ENCODE results near the gene CCDC154.
"Not testable (repeated sequence)": the region's sequence is repeated elsewhere in the genome, so short reads cannot be mapped to it uniquely, and the experiment has no call there.

CCDC154 gene

DNA sequence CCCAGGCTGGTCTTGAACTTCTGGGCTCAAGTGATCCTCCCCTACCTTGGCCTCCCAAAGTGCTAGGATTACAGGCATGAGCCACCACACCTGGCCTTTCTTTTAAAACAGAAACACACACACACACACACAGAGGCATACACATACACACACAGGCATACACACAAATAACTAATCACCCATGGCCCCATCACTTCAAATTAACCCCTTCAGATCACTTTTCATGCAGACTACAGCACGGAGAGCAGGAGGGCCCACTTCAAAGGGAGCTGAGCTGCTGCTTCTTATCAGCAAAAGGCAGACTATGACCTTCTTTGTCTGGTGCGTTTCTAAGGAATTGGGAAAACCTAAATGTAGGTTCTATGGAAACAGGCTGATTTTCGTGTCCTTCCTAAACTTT lies 28.6 kb upstream of the CCDC154 start:
- DNase-seq (ENCODE audit: low read depth in 2 of 2) = no peak

DNA sequence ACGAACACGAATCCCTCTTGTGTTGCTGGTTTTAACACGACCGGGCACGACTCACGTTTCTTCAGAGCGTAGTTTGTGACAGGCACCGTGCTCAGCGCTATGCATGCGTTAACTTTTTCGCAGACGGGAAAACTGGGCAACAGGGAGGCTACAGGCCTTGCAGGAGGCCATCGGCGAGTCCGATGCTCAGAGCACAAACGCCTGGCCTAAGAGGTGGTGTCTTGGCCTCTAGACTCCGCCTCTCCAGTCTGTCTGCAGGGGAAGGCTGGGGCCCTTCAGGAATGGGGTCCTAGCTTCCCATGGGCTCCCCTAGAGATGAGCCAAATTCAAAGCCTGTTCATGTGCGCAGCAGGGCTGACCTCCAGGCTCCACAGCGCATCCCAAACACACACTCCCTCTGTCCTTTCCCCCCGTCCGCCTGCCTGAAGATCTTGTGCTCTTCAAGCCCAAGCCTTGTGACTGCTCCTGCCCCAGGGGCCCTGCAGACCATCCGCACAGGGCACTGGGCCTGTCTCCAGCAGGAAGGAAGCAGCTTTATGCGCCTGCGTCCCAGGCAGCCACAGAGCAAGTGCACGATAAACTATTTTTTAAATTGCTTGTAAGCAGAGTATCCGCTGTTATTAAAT lies 27.3 kb upstream of the CCDC154 start:
- DNase-seq (ENCODE audit: low read depth in 2 of 2) = no peak

DNA sequence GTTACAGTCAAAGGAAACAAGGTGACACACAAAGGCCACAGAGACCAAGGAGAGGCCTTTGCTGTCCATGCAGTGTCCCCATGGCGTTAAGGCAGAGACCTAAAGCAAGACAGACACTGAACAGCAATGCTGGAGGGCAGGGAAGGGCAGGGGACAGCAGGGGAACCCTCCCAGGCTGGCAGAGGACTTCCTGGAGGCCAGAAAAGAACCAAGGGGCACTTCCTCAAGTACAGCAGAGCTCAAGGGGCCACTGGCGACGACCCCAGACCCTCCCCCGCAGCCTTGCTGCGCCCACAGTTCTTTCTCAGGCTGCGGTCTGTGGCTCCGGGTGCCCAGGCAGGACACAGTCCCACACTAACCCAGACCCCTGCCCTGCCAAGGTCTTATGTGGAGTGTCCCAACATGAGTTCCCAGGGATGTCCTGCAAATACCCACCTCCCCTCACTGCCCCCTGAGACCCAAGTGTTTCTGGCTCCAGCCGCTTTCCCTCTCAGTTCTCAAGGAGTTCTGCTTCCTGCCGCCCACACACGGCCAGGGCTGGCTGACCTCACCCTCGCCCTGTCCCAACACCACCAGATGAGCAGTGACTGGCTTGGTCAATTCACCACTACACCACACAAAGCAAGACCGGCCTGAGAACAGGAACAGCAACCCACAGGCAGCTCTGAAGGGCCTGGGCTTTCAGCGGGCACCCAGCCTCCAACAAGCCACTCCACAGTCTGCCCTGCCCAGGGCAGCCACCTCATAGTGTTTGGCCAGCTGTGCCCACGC lies 26.3 kb upstream of the CCDC154 start:
- no peak for DNase-seq (ENCODE audit: low read depth in 2 of 2)

DNA sequence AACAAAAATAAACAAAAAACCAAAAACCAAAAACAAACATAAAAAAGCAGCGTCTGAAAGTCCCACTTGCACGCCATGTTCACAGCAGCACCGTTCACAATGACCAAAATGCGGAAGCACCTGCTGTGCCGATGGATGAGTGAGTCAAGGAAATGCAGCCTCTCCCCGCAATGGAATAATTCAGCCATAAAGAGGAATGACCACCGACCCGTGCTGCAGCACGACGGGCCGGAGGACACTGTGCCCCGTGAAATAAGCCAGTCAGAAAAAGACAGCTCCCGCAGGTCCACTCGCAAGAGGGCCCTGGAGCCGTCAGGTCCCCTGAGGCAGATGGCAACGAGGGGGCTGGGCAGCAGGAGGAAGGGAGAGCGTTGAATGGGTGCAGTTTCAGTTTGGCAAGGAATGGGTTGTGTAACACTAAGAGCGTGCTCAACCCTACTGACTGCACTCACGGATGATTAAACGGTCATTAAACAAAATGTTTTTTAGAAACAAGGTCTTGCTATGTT lies 25.4 kb upstream of the CCDC154 start:
- DNase-seq (ENCODE audit: low read depth in 2 of 2) = no peak

DNA sequence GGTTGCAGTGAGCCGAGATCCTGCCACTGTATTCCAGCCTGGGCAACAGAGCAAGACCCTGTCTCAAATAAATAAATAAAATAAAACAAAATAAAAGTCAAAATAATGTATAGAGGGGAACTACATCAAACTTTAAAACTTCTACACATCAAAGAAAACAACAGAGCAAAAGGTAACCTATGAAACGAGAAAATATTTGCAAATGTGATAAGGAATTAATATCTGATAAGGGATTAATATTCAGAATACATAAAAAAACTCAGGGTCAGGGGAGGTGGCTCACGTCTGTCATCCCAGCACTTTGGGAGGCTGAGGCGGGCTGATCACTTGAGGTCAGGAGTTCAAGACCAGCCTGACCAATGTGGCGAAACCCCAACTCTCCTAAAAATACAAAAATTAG lies 24.8 kb upstream of the CCDC154 start:
- not testable (repeated sequence) for DNase-seq (ENCODE audit: low read depth in 2 of 2)

DNA sequence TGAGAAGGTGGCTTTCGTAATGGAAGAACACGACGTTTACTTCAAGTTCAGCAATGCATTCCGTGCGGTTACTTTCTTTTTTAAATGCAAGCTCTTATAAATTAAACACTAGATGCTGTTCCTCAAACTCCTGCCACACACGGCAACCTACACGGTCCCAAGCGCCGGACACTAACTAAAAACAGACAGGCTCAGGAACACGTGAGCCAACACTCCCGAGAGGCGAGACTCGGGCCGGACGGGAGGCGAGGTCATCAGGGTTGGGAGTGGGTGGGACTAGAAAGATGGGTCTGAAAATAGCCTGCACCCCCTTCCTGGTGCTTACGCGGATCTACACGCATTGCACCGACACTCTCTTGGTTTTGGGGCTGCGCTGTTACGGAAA lies 24.1 kb upstream of the CCDC154 start:
- no peak for DNase-seq (ENCODE audit: low read depth in 2 of 2)

DNA sequence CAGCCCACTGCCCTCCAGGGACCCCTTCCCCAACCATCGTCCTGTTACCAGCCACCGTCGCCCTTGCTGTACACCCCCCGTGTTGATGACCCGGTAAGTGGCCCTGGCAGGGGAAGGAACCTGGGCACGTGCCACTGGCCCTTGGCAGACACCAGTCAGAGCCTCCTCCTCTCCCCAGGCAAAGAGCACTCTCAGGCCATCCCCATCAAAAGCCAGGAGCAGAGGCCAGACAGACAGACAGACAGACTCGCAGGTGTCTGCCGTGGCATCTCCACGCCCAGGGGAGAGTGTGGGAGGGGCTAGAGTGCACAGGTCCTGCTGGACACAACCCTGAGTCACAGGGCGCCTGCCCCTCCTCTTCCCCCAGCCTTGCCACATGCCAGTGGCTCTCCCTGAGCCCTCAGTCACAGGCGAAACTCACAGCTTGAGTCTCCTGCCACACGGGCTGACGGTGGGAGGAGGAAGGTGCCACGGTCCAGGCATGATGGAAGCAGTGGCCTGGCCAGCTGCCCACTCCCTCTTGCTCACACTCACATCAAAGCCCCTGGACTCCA lies 22.7 kb upstream of the CCDC154 start:
- DNase-seq (ENCODE audit: low read depth in 2 of 2) = no peak

DNA sequence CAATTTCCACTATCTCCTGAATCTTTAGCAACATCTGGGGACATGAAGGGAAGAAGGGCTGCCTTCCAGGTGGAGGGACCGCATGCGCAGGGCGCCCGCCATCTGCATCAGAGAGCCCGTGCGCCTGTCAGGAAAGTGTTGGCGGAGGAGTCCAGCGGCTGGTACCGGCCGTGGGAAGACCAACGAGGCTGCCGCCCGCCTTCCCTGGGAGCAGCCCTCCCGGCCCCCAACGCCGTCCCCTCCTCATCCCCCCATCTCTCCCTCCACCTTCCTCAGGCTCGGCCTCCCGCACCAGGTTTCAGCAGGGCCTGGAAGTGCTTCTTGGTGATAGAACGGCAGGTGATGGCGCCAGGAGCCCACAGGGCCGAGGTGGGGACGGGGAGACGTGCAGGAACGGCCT lies 21.7 kb upstream of the CCDC154 start:
- no peak for DNase-seq (ENCODE audit: low read depth in 2 of 2)

DNA sequence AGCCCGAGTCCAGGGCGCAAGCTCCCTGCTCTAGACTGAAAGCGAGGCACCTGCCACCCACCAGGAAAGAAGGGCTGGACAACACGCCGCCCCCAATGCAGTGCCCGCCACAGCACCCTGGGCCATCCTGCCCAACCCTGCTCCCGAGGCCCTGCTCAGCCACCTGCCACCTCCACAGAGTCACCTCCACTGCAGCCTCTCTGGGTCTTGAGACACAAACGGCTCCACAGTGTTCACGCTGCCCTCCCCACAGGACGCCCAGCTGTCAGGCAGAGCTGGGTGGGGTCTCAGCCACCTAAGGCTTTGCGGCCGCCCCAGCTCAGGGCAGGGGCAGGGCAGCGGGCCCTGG lies 21.2 kb upstream of the CCDC154 start:
- no peak for DNase-seq (ENCODE audit: low read depth in 2 of 2)

DNA sequence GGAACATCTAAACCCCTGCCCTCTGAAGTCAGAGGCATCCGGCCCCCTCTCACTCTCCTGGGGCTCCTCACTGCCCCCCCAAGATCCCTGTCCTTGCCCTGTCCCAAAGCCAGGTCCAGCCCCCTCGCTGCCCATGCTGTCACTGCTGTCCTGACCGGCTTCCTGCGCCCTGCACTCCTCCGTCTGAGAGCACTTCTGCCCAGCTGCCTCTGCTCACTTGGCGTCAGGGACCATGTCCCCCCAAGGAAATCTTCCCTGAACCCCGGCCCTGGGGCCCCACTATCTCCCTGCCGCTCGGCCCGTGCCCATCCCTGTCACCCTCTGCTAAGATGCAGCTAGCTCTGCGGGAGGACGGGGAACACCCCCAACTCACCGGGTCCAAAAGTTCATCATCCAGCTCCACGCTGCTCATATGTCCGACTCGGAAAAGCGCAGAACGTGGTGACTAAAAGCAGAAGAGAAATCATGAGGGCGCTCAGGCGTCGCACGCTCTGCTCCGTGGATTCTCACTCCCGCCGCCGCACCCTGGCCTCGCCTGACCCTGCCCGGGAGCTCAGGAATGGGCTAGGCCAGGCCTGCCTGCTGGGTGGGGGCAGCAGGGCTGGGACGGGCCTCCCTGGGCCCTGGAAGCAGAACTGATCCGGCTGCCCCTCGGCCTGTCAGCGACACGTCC lies 20.7 kb upstream of the CCDC154 start:
- DNase-seq (ENCODE audit: low read depth in 2 of 2) = no peak

DNA sequence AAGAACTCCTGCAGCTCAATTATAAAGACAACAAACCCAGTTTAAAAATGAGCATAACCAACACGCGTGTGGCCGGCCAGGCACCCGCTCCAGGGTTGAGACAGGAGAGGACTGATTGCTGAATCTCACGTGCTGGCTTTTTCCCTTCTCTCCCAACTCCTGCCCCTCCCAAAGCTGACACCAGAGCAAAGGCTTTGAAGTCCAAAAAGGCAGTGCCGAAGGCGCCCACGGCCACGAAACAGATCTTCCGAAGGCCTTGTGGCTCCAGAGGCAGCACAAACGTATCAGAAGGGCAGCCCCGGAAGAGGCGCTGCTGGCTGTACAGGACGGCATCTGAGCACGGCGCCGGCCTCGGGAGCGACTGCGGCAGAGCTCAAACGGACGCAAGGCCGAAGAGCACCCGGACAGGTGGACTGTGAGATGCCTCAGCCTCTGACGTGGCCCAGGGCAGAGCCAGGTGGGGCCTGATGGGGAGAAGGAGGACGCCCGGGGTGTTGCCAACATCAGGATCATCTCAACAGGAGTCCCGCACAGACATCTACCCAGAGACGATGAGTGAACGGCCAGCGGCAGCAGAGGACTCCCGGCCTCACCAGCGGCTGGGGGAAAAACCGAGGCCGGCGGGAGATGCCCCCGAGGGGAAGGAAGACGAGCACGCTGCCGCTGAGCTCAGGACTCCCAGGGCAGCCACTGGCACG lies 20.0 kb upstream of the CCDC154 start:
- DNase-seq (ENCODE audit: low read depth in 2 of 2) = no peak

DNA sequence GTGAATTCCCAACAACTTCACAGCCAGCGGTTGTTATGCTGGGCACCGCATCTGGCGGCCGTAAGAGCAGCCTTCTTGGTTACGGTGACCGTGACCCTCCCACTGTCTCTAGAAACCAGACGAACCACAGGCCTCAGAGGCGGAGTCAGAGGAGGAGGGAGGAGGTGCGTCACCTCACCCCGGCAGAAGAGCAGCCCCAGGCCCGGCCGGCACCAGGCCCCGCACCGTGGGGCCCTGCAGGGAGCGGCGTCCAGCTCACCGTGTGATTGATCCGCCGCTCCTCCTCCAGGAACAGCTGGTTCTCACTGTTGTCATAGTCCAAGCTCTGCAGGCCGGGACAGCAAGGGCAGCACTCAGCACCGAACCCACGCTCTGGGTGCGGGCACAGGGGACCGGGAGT lies 16.8 kb upstream of the CCDC154 start:
- no peak for DNase-seq (ENCODE audit: low read depth in 2 of 2)

DNA sequence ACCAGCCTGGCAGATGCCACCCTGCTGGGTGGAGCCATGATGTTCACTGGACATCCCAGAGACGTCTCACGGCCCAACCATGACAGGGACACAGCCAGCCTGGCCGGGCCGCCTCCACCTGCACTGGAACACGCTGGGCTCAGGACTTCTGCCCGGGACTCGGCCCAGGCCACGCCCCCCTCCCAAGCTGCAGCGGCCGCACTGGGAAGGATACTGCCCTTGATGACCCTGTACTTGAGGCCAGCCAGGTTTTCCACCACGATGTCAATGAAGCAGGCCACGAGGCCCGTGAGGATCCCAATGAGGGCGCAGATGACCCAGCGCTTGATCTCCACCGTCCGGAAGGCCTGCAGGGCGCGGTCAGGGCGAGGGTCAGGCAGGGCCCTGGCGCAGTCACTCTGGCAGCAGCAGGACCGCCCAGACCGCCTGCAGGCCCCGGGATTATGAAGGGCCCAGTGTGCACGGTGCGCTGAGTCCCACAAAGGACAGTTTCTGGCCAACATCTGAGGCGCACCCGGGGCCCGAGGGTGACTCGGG lies 16.3 kb upstream of the CCDC154 start:
- no peak for DNase-seq (ENCODE audit: low read depth in 2 of 2)

DNA sequence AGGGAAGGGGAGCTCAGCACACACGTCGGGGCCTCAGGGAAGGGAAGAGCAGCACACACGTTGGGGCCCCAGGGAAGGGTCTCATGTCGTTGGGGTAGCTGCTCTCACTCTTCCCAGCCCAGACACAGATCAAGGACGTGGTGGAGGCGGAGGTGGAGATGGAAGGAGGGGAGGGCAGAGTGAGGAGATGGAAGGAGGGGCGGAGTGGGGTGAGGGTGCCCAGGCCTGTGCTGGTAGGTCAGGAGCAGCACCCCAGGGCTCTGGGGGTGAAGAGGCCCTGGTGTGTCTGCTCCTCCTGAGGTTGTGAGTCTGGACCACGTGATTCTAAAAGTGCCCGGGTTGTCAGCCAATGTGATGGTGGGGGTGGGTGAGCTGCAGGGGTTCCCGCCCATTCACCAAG lies 15.6 kb upstream of the CCDC154 start:
- DNase-seq (ENCODE audit: low read depth in 2 of 2) = no peak

DNA sequence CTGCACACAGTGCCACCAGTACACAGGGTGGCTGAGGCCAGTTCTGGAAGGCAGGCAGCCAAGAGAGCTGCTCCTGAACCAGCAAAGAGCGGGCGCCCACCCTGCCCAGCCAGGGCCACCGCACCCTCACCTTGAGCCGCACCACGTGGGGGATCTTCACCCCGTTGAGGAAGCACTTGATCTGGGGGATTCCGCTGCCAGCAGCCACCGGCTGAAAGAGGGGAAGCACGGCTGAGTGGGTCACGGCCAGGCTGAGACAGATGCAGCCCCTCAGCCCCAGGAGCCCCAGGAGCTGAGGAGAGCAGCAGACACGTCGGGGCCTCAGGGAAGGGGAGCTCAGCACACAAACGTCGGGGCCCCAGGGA lies 14.6 kb upstream of the CCDC154 start:
- no peak for DNase-seq (ENCODE audit: low read depth in 2 of 2)

DNA sequence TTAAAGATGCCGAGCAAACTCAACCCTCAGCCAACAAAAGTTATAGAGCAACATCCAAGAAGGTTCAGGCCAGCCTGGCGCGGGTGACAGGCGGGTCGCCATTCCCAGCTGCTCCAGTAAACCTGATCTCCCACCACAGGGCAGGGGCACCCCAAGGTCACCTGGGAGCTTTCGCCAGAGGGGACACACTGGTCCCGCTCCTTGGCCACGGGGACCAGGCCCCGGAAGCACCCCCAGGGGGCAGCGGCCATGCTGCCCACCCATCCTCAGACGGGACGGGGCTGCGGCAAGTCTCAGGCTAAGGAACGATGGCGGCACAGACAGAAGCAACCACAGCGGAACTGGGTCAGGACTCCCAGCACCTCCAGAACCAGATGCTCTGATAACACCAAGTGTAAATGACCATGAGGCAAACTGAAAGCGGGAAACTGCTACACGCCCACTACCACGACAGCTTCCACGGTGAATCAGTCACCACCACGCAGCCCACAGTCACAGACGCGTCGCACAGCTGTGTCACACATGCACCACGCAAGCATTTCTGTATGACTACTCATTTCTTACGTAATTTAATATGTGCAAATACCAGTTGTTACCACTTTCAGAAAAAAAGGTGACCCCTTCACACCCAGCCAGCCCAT lies 14.1 kb upstream of the CCDC154 start:
- no peak for DNase-seq (ENCODE audit: low read depth in 2 of 2)

DNA sequence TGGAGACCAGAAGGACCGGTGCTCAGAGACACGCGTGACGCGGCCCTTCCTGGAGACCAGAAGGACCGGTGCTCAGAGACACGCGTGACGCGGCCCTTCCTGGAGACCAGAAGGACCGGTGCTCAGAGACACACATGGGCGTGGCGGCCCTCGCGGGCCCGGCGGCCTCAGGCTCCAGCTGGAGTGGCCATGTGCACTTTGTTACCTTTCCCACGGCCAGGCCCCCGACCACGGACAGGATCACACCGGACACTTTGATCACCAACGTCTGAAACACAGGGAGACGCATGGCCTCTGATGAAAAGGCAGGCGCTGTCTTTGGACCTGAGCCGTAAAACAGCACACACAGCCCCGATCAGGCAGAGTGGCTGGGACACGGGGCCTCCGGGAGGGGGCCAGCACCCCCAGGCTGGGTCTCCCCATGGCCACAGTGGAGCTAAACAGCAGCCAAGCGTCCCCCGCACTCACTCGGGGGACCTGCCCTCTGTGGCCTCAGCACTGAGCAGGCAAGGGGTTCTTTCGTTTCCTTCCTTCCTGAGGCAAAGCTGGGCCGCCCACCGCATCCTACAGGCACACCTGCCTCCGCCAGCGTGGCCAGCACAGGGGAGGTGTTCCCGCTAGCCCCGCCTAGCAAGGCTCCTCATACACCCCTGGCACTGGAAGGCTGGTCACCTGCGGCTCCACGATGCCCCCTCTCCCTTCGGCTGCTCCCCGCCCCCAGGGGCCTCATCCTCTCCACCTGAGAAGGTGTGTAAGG lies 13.3 kb upstream of the CCDC154 start:
- no peak for DNase-seq (ENCODE audit: low read depth in 2 of 2)

DNA sequence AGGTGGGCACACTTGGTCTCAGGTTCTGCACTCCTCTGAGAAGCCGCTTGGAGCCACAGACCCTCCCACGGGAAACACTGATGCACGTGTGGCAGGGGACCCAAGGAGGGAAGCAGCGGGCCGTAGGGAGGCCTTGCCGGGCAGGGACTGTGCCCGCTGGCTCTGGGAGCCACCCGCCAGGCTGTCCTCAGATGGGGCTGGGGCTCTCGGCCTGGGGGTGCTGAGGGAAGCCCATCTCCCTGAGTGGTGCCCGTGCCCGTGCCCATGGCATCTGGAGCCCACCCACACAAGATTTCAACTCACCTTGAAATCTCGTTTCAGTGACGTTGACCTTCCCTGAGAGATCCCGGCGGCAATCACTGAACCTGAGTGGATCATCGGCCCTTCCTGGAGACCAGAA lies 12.6 kb upstream of the CCDC154 start:
- no peak for DNase-seq (ENCODE audit: low read depth in 2 of 2)

DNA sequence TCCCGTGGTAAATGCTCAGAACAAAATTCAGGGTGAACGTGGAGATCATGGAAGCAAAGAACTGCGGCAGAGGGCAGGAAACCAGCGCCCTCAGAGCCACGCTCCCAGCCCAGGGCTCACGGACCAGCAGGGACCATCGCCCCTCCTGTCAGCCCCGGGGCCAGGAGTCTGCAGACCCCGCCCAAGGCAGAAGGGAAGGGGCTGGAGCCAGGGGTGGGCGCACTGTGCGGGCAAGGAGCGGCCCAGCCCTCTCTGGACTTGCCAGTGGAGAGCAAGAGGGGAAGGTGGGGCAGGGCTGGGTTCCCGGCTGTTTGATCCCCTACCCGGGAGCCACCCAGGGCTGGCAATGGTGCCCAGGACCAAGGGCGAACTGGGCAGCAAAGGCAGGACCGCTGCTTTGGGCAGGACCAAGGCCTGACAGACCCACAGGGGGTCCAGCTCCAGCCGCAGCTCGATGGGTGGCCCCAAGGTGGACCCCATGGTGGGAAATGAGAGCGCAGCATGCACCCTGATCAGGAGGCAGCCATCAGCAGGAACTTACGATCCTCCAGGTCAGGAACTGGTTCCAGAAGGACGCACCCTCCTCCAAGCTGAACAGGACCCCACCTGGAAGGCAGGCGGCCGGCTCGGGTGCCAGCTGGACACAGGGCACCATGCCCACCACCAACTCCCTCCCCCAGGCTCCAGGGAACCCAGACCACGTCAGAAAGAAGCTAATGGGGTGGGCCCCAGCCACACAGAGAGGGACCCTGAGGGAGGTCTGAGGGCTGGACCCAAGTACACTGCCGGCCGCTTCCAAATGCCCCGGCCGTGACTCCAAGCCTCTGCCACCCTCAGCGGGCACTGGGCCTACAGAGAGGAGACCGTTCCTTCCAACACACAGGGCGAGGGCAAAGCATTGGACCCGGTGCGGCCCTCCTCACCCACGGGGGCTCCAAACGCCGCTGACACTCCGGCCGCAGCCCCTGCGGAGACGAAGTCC lies 11.1 kb upstream of the CCDC154 start:
- no peak for DNase-seq (ENCODE audit: low read depth in 2 of 2)

DNA sequence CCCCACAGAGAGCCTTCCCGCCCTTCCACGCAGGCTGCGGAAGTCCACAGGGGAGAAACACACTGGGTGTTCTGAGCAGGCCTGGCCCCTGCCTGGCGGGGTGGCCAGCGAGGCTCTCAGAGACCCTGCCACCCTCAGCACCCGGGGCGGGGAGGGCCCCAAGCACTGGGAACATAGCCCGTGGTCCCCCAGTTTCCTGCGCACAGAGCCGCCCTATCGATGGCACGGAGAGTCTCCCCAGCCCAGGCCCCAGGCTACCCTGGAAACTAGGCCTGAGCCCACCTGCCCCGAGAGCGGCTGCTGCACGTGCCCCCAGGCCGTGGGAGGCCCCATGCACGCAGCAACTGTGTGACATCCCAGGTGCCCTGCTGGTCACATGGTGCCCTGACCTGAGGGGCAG lies 10.2 kb upstream of the CCDC154 start:
- DNase-seq (ENCODE audit: low read depth in 2 of 2) = no peak

Measured in stimulated activated CD8-positive, alpha-beta memory T cell treated with anti-CD3 and anti-CD28 coated beads, Interleukin-7, amount 100 ng/mL, for 4 hours (primary cell).